Stimulated activated CD4-positive, alpha-beta T cell treated with anti-CD3 and anti-CD28 coated beads, Interleukin-4, amount 100 ng/mL, for 1 hour (primary cell): ENCODE results near the gene CIDEA.
A peak's percentile ranks its signal among the peaks of the same experiment; 100 is the strongest.
"Not testable (repeated sequence)": the region's sequence is repeated elsewhere in the genome, so short reads cannot be mapped to it uniquely, and the experiment has no call there.

Source experiments
- DNase-seq: peaks from one replicate; pipeline ENCODE4 v3.0.0-alpha.2; 2020

The CIDEA gene, protein sequence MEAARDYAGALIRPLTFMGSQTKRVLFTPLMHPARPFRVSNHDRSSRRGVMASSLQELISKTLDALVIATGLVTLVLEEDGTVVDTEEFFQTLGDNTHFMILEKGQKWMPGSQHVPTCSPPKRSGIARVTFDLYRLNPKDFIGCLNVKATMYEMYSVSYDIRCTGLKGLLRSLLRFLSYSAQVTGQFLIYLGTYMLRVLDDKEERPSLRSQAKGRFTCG

GRCh38 chr18:12254136-12254819 lies at the start of gene CIDEA:
TSS of gene CIDEA (plus strand) at chr18:12254361. CDS start at chr18:12254384, 23 bp downstream.
- DNase-seq = no peak

- not testable (repeated sequence) for DNase-seq
Measured at GRCh38 chr18:12208296-12209153, 45.6 kb upstream of the CIDEA start.

GRCh38 chr18:12212308-12212707 lies 41.9 kb upstream of the CIDEA start:
- not testable (repeated sequence) for DNase-seq

DNA sequence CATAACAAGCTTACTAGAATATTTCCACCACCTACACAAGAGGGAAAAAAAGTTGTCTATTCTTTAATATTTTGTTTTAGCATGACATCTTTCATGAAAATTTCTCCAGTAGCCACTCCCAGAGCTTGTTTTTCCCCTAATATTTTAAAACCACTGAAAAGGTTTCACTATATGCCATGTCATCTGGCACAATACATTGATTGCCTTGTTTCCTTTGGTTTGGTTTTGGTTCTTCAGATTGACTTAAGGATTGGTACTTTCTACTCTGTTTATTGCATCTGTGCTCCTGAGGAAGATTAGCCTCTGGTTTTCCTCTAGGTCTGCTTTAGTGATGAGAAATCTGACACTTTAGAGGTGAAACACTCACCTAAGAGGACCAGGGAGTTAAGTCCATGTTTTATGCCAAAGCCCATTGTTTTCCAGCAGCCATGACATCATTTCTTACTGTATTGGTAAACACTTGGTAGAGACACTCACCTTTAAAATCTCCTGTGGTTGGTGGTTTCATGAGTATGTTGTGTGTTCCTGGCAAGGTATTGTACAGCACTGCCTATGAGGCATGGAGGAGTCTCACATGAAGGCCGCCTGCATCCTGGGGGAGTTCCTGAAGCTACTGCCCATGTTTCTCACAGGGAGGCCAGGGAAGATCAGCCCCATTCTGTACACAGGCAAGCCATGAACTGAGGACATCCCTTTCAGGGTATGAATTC lies 39.7 kb upstream of the CIDEA start:
- not testable (repeated sequence) for DNase-seq

DNA sequence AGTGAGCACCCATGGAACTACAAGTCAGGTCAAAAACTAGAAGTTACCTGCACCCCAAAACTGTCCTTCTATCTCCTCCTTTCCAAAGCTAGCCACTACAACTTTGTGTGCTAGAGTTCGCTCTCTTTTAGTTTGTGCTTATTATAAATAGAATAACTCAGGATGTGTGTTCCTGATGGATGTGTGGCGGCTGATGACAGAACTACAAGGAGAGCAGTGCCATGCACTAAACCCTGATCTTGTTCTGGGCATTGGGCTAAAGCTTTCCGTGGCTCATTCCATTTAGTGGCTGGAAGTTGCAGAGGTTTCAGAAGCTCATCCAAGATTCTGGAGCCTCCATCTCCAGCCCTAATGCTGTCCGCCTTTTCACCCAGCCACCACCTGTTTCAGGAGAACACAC lies 37.7 kb upstream of the CIDEA start:
- not testable (repeated sequence) for DNase-seq

DNA sequence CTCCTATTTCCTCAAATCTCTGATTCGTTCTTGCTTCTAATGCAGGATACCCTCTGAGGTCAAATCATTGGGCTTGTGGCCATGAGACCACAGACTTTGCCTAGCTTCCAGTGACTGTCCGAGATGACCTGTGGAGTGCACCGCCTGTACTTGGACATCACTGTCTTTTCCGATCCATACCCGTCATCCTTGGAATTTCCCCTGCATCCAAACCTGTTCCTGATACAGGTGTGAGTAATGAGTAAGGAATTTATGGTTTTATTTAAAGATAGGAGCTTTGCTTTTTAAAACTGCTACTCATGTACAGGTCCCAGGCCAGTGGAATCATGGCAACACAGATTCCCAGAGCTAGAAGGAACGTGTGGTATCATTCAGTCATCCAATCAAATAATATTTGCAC lies 35.6 kb upstream of the CIDEA start:
- not testable (repeated sequence) for DNase-seq

DNA sequence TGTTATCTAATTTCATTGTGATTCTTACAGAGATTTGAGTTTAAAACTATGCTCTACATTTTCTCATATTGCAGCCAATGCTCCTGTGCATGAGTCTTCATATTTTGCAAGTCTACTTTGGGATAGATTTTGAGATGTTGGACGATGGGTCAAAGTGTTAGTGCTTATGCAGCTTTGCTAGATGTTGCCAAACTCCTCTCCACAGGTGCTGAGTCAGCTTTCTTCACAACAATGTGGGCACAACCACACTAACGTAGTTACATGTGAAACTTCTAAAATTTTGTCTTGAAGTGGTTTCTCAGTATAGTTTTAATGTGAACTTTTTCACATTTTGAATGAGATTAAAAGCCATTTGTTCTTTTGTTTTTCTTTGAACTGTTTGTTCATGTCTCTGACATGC lies 32.1 kb upstream of the CIDEA start:
- not testable (repeated sequence) for DNase-seq

GRCh38 chr18:12223326-12223725 lies 30.8 kb upstream of the CIDEA start:
- not testable (repeated sequence) for DNase-seq

- not testable (repeated sequence) for DNase-seq
Measured at GRCh38 chr18:12226807-12227206, 27.4 kb upstream of the CIDEA start.

DNA sequence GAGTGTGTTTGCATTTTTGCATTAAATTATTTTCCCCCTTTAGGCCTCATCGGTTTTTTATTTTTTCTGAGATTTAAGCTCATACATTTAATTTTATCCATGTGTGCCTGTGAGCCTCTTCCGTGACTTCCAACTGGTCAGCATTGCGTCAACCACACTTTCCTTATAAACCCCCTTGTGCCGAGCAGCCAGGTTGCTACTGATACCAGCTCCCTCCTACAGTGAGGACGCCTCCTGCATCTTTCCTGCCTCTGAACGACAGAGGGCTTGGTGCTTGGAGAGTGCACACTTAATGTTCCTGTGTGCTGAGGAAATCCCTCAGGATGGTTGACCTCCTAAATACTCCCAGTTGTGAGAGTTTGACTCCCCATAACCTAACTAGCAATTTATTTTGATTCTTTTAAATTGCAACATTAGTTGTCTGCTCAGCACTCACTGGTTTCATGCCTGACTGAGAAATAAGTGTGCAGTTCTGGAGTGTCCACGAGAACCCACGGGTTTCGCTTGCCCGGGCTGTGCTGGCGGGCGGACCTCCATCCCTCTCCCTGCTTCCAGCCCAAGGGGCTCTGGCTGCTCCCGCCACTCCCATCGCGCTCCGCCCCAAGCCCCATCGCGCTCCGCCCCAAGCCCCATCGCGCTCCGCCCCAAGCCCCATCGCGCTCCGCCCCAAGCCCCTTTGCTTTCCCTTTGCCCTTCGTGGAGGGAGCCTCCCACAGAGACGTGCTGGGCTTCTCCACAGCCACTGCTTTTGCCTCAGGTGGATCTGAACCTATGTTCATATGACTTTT lies 26.6 kb upstream of the CIDEA start:
- not testable (repeated sequence) for DNase-seq

- DNase-seq = not testable (repeated sequence)
Measured at GRCh38 chr18:12228308-12228707, 25.9 kb upstream of the CIDEA start.

GRCh38 chr18:12230561-12230960 lies 23.6 kb upstream of the CIDEA start:
- not testable (repeated sequence) for DNase-seq

- no peak for DNase-seq
Measured at GRCh38 chr18:12231040-12231882, 22.9 kb upstream of the CIDEA start.

GRCh38 chr18:12231986-12232385 lies 22.2 kb upstream of the CIDEA start:
- DNase-seq = no peak

DNA sequence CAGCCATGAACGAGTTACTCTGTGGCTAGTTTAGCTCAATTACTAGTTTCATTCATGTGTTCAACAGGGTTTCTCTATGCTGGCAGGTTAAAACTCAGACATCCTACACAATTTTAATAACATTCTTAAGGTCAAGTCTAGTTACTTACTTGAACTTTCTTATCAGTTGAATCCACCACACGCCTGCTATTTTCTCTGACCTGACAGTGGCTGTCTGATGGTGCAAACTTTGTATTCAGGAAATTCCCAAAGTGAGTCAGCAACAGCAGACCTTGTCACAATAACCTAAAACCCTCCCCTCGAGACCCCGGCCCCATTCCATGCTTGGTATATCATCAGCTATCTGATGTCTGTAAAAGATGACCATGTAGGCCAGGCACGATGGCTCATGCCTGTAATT lies 20.8 kb upstream of the CIDEA start:
- DNase-seq = no peak

GRCh38 chr18:12234451-12235190 lies 19.5 kb upstream of the CIDEA start:
- no peak for DNase-seq

DNA sequence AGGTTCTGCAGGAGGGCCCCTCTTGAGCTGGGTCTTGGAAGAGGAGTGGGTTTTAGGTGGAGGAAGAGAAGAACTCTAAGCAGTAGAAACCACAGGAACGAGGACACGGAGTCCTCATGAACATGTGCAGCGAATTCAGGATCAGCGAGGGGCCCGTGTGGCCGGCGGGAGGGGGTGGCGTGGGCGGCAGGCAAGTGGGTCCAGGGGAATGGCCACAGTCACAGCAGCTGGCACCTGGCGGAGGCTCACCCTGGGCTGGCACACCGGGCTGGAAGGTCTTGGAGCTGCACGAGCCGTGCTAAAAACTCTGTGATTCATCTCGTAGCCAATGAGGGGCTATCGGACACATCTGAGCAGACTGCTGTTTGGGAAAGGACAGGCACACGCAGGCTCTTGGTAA lies 18.0 kb upstream of the CIDEA start:
- DNase-seq = no peak

DNA sequence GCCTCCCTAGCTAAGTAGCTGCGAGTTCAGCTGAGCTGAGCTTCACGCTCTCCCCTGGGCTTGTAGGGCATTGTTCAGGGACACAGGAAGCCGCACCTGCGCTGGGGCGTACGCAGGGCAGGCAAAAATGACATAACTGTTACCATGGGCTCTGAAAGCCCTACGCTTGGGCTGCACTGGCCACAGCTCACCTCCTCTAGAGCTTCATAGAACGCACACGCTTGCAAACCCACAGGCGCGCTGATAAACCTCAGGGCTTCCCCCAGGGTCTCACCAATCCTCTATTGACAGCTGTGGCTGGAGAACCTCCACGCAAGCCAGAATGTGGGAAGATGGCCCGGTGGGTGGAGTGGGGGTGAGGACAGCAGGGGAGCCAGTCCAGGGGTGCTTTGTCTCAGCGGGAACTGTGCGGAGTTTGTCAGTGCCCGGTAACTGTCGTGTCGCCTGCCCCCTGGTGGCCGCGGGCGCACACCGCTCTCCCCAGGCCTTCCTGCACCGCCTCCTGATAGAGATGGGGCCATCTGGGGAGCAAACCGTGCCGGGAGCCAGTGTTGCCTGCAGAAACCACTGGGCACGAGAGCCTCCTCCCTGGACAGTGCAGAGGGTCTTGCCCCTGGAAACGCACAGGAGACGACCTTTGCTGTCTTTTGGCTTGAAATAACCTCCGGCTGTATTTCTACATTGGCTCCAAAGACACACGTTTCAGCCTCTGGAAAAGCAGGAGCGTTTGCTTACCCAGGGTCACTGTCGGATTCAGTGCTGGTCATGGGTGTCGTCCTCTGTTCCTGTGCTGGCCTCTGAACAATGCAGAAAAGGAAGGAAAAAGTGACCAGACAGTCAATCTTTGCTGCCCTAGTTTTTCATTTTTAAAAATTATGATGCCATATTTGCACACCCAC lies 17.0 kb upstream of the CIDEA start:
- peak; percentile 74 for DNase-seq

DNA sequence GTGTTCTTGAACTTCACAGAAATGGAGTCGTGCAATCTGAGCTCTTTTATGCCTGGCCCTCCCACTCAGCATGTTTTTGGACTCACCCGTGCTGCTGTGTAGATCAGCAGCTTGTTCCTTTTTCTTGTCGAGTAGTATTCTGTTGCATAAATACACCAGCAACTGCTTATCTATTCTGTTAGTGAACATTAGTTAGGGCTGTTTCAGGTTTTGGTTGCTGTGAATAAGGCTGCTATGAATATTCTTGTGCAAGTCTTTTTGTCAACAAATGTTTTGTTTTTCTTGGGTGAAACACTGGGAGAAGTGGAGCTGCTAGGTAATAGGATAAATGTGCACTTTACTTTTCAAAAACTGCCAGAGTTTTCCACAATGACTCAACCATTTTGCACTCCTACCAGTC lies 15.3 kb upstream of the CIDEA start:
- DNase-seq = no peak
